OCI-LY3 (cell line): ENCODE measurements around the gene KCNN3.

Experiments used
- H2AFZ ChIP-seq: fragments of 200-600, 300-600 bp; shearing (Covaris generic); 2 replicates; pipeline ENCODE4 v1.6.0; 2014; ENCODE audit warnings: antibody characterized with exemption, low read depth, low read length
- H3K27ac ChIP-seq: fragments of 200-600, 300-600 bp; sonication (generic); 2 replicates; pipeline ENCODE4 v1.5.1; 2014; ENCODE audit warnings: mild to moderate bottlenecking, low read length, moderate library complexity, mixed read lengths
- H3K27me3 ChIP-seq: fragments of 200-600, 300-600 bp; sonication (generic); 2 replicates; pipeline ENCODE4 v1.6.1; 2014; ENCODE audit warnings: low read depth, low read length, mixed read lengths
- H3K36me3 ChIP-seq: fragments of 200-600, 300-600 bp; sonication (generic); replicated peaks from 2 replicates; pipeline ENCODE3; 2014; ENCODE audit warnings: low read depth, low read length, mixed read lengths
- H3K4me1 ChIP-seq: fragments of 300-600, 200-600 bp; sonication (generic); 2 replicates; pipeline ENCODE4 v1.6.1; 2014; ENCODE audit warnings: low read length, mixed read lengths
- H3K4me2 ChIP-seq: fragments of 200-600, 300-600 bp; sonication (generic); 2 replicates; pipeline ENCODE4 v1.6.1; 2014; ENCODE audit warnings: low read length, mixed read lengths
- H3K4me3 ChIP-seq: fragments of 300-600, 200-600 bp; sonication (generic); 2 replicates; pipeline ENCODE4 v1.5.1; 2014; ENCODE audit warnings: antibody characterized with exemption, mild to moderate bottlenecking, low read length, moderate library complexity
- H3K79me2 ChIP-seq: fragments of 300-600, 200-600 bp; shearing (Covaris generic); 2 replicates; pipeline ENCODE4 v1.6.1; 2014; ENCODE audit warnings: mild to moderate bottlenecking, low read length, mixed read lengths
- H3K9ac ChIP-seq: fragments of 300-600, 200-600 bp; shearing (Covaris generic); 2 replicates; pipeline ENCODE4 v1.6.0; 2014; ENCODE audit warnings: mild to moderate bottlenecking, low read length, moderate library complexity
- H3K9me3 ChIP-seq: fragments of 200-600, 300-600 bp; shearing (Covaris generic); 2 replicates; pipeline ENCODE4 v1.6.1; 2014; ENCODE audit warnings: low read length, mixed read lengths; ENCODE audit not compliant: insufficient read depth
- H4K20me1 ChIP-seq: fragments of 200-600, 300-600 bp; sonication (generic); 2 replicates; pipeline ENCODE4 v1.6.1; 2016; ENCODE audit warnings: low read length, mixed read lengths; ENCODE audit not compliant: insufficient read depth
- CTCF ChIP-seq: fragments of 200-600, 300-600 bp; sonication (generic); IDR thresholded peaks from 2 replicates; pipeline ENCODE4 v1.5.1; 2014; ENCODE audit warnings: antibody characterized with exemption, low read length, low read depth
- EZH2phosphoT487 ChIP-seq: fragments of 200-600 bp; shearing (Covaris generic); IDR thresholded peaks from 2 replicates; pipeline ENCODE4 v1.6.1; 2018; ENCODE audit warnings: antibody characterized with exemption, mixed run types, low read depth

KCNN3 gene

DNA sequence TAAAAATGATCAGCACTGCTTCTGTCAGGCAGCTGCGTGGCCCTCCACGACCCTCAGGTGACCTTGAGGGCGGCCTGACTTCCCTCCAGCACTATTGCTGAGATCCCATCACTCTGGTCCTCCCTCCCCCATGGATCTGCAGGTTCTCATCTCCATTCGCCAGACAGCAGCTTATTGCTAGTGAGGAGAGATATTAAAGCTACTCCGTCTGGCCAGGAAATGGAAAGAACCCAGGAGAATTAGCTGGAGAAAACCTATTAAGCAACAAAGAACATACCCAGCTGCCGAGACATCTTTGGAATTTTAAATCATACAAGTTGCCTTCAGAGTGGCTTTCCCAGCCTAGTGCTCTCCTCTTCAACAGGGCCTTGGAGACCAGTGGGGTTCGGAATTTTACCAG is 25.7 kb upstream of the KCNN3 start:
- Histone ChIP-seq H3K4me2 (no peak overlapping the region), H2AFZ (no peak overlapping the region), H4K20me1 (no peaks in the 10 kb centered on the region), H3K9me3 (no peaks in the 10 kb centered on the region), H3K27me3 (peaks cover 11% of the 10 kb centered on the region; the same call in 1 of the 2 replicates), H3K36me3 (no peaks in the 10 kb centered on the region), H3K4me1 (no peaks in the 10 kb centered on the region), H3K9ac (no peak overlapping the region), H3K79me2 (no peaks in the 10 kb centered on the region), H3K27ac (no peak overlapping the region), H3K4me3 (no peak overlapping the region)
- TF ChIP-seq EZH2phosphoT487 (no peak), CTCF (no peak)

DNA sequence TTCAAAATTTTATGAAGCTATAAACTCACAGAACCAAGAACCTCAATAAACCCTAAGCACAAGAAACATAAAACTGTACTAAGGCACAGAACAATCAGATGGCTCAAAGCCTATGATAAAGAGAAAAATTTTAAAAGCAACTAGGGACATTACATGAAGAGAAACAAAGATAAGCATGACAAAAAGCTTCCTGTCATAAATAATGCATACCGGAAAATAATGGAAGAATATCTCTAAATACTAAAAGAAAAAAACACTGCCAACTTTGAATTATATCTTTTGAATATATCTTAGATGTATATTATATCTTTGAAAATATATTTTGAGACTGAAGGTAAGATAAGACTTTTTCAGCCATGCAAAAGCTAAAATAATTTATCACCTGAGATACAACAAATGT is 21.4 kb upstream of the KCNN3 start:
- Histone ChIP-seq H2AFZ (no peak overlapping the region), H4K20me1 (no peaks in the 10 kb centered on the region), H3K4me2 (no peak overlapping the region), H3K9me3 (no peaks in the 10 kb centered on the region), H3K36me3 (no peaks in the 10 kb centered on the region), H3K27me3 (peaks cover 11% of the 10 kb centered on the region; the same call in 1 of the 2 replicates), H3K27ac (no peak overlapping the region), H3K79me2 (no peaks in the 10 kb centered on the region), H3K9ac (no peak overlapping the region), H3K4me1 (peaks cover 1% of the 10 kb centered on the region; the same call in 1 of the 2 replicates), H3K4me3 (no peak overlapping the region)
- no peak for TF ChIP-seq CTCF

GRCh38 chr1:154888757-154889156 is 18.7 kb upstream of the KCNN3 start:
- no peak overlapping the region for H3K27ac ChIP-seq
- H3K9ac ChIP-seq: no peak overlapping the region
- no peak overlapping the region for H3K4me3 ChIP-seq
- no peaks in the 10 kb centered on the region for H3K79me2 ChIP-seq
- TF ChIP-seq CTCF: no peak
- no peak for TF ChIP-seq EZH2phosphoT487
- H4K20me1 ChIP-seq: no peaks in the 10 kb centered on the region
- no peaks in the 10 kb centered on the region for H3K36me3 ChIP-seq
- H2AFZ ChIP-seq: no peak overlapping the region
- no peaks in the 10 kb centered on the region for H3K9me3 ChIP-seq
- H3K4me2 ChIP-seq: no peak overlapping the region
- H3K27me3 ChIP-seq: peaks cover 5% of the 10 kb centered on the region; the same call in 1 of the 2 replicates
- peaks cover 6% of the 10 kb centered on the region; the same call in 1 of the 2 replicates for H3K4me1 ChIP-seq

DNA sequence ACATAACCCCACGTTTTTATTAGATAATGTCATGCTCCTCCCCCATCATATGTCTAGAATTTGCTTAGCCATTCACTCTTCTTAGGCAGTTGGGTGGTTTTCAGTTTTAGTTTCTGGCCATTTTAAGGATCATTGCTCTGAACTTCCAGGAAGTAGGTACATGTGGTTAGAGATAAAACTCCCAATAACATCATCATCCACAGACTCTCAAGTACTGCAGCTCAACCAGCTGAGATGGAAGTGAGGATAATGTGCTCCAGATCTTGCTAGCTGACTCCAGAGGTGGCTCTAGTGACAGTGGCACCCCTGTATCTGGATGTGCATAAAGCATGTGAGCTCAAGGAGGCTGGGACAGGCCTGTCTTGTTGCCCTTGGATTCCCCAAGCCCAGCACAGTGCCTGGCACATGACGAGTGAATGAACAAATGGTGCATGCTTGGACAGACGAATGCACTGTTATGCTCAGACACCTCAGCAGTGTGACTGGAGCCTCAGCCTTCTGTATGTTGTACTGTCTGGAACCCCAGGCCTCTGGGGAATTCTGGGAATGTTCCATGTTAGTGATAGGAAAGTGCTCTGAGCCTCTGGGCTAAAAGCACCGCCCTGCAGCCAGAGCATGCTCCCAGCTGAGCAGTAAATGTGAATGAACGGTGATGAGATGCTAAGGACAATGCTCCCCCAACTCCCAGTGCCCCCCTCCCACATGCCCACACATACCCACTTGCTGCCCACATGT is 16.4 kb upstream of the KCNN3 start:
- no peaks in the 10 kb centered on the region for H4K20me1 ChIP-seq
- no peaks in the 10 kb centered on the region for H3K36me3 ChIP-seq
- peaks cover 6% of the 10 kb centered on the region; the same call in 1 of the 2 replicates for H3K4me1 ChIP-seq
- no peak overlapping the region for H3K9ac ChIP-seq
- no peak overlapping the region for H3K27ac ChIP-seq
- no peak overlapping the region for H3K4me3 ChIP-seq
- H3K27me3 ChIP-seq: 0 out of 2 replicates have a peak, but pooled peaks cover 2% of the 10 kb centered on the region
- no peaks in the 10 kb centered on the region for H3K79me2 ChIP-seq
- no peak overlapping the region for H3K4me2 ChIP-seq
- H2AFZ ChIP-seq: no peak overlapping the region
- TF ChIP-seq EZH2phosphoT487 (no peak), CTCF (no peak)
- H3K9me3 ChIP-seq: no peaks in the 10 kb centered on the region
